WTC11 (cell line): ENCODE data around the gene FAM177B.

Experiments
- ESRRA ChIP-seq: sonication (generic); formaldehyde crosslinking; IDR thresholded peaks from 2 replicates; pipeline ENCODE4 v1.8.1; 2022; ENCODE audit warnings: mild to moderate bottlenecking, missing genetic modification reagents, borderline replicate concordance
- GRHL2 ChIP-seq: fragments of 250-450 bp; sonication (Bioruptor Pico); IDR thresholded peaks from 2 replicates; pipeline ENCODE4 v1.8.0; 2022; ENCODE audit warnings: mild to moderate bottlenecking, moderate library complexity; ENCODE audit not compliant: insufficient replicate concordance, severe bottlenecking
- JUN ChIP-seq: sonication (generic); formaldehyde crosslinking; IDR thresholded peaks from 2 replicates; pipeline ENCODE4 v1.8.0; 2023; ENCODE audit warnings: mild to moderate bottlenecking, missing genetic modification reagents
- TF ChIP-seq, protein P1 (sequence below): fragments of 200-600 bp; IDR thresholded peaks from 2 replicates; pipeline ENCODE4 v1.8.0; 2022; ENCODE audit warnings: antibody characterized with exemption
- TF ChIP-seq, protein P2 (sequence below): sonication (generic); formaldehyde crosslinking; IDR thresholded peaks from 2 replicates; pipeline ENCODE4 v1.8.0; 2022; ENCODE audit warnings: mild to moderate bottlenecking, missing genetic modification reagents
- TF ChIP-seq, protein P3 (sequence below): sonication (generic); formaldehyde crosslinking; IDR thresholded peaks from 2 replicates; pipeline ENCODE4 v1.8.1; 2022; ENCODE audit warnings: low read depth, mild to moderate bottlenecking, moderate library complexity, missing genetic modification reagents, borderline replicate concordance
- TF ChIP-seq, protein P4 (sequence below): sonication (generic); formaldehyde crosslinking; IDR thresholded peaks from 2 replicates; pipeline ENCODE4 v1.8.0; 2023; ENCODE audit warnings: missing genetic modification reagents
- TF ChIP-seq, protein P5 (sequence below): sonication (generic); formaldehyde crosslinking; IDR thresholded peaks from 2 replicates; pipeline ENCODE4 v1.8.0; 2022; ENCODE audit warnings: mild to moderate bottlenecking, missing genetic modification reagents

DNA sequence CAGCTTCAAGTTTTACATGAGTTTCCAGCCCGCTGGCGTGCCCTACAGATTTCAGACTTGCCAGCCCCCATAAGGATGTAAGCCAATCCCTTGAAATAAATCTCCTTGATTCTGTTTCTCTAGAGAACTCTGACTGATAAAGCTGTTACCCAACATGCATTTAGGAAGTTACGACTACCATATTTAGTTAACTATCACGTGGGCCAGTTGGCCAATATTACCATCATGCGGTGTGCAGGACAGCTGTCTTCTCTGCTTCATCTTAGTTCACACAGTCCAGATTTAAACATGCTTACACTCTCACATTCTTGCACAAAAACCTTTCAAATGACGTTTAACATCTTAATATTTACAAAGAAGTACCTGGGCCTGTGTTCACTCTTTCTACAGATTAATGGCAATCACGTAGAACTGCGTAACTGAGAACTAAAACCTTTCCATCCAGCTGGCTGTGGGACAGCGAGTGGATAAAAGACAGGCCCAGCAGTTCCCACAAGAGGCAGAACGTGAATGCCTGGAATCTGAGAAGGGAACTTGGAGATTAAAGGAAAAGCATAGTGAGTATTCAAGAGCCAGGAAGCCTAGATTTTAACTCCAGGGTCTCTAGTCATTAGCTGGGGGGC lies 20.8 kb downstream of the FAM177B start:
- TF ChIP-seq, protein P1, sequence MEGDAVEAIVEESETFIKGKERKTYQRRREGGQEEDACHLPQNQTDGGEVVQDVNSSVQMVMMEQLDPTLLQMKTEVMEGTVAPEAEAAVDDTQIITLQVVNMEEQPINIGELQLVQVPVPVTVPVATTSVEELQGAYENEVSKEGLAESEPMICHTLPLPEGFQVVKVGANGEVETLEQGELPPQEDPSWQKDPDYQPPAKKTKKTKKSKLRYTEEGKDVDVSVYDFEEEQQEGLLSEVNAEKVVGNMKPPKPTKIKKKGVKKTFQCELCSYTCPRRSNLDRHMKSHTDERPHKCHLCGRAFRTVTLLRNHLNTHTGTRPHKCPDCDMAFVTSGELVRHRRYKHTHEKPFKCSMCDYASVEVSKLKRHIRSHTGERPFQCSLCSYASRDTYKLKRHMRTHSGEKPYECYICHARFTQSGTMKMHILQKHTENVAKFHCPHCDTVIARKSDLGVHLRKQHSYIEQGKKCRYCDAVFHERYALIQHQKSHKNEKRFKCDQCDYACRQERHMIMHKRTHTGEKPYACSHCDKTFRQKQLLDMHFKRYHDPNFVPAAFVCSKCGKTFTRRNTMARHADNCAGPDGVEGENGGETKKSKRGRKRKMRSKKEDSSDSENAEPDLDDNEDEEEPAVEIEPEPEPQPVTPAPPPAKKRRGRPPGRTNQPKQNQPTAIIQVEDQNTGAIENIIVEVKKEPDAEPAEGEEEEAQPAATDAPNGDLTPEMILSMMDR, result no peak
- TF ChIP-seq, protein P2, sequence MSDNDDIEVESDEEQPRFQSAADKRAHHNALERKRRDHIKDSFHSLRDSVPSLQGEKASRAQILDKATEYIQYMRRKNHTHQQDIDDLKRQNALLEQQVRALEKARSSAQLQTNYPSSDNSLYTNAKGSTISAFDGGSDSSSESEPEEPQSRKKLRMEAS (CRISPR knock-in tag), result no peak
- no peak for TF ChIP-seq JUN (CRISPR knock-in tag)
- no peak for TF ChIP-seq ESRRA (CRISPR knock-in tag)
- no peak for TF ChIP-seq GRHL2 (CRISPR knock-in tag)
- TF ChIP-seq, protein P3, sequence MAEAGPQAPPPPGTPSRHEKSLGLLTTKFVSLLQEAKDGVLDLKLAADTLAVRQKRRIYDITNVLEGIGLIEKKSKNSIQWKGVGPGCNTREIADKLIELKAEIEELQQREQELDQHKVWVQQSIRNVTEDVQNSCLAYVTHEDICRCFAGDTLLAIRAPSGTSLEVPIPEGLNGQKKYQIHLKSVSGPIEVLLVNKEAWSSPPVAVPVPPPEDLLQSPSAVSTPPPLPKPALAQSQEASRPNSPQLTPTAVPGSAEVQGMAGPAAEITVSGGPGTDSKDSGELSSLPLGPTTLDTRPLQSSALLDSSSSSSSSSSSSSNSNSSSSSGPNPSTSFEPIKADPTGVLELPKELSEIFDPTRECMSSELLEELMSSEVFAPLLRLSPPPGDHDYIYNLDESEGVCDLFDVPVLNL (CRISPR knock-in tag), result no peak
- TF ChIP-seq, protein P4, sequence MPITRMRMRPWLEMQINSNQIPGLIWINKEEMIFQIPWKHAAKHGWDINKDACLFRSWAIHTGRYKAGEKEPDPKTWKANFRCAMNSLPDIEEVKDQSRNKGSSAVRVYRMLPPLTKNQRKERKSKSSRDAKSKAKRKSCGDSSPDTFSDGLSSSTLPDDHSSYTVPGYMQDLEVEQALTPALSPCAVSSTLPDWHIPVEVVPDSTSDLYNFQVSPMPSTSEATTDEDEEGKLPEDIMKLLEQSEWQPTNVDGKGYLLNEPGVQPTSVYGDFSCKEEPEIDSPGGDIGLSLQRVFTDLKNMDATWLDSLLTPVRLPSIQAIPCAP, result no peak
- TF ChIP-seq, protein P5, sequence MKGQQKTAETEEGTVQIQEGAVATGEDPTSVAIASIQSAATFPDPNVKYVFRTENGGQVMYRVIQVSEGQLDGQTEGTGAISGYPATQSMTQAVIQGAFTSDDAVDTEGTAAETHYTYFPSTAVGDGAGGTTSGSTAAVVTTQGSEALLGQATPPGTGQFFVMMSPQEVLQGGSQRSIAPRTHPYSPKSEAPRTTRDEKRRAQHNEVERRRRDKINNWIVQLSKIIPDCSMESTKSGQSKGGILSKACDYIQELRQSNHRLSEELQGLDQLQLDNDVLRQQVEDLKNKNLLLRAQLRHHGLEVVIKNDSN (CRISPR knock-in tag), result no peak
